Spinal cord (tissue), 10 donors: ENCODE measurements around the gene PKP4. TPM values are rescaled to one million over a fixed set of nuclear protein-coding genes. Genes with fewer than 3 reads are reported as not detected.

Experiments
- DNase-seq, 6 donors: peaks; one replicate each; pipeline versions ENCODE4 v3.0.0 to v3.0.0-alpha.2; 2013 to 2015; ENCODE audit warnings: low spot score in 6 of 6, low read depth in 4 of 6
- H3K27ac ChIP-seq: one replicate; pipeline ENCODE4 v1.5.1; 2013; ENCODE audit warnings: low read depth, low read length, control low read depth
- H3K27me3 ChIP-seq: one replicate; pipeline ENCODE4 v1.6.1; 2013; ENCODE audit warnings: low read length; ENCODE audit not compliant: control insufficient read depth, insufficient read depth
- H3K36me3 ChIP-seq: one replicate; pipeline ENCODE4 v1.6.1; 2013; ENCODE audit warnings: low read length; ENCODE audit not compliant: control insufficient read depth, insufficient read depth
- H3K4me1 ChIP-seq: one replicate; pipeline ENCODE4 v1.6.1; 2013; ENCODE audit warnings: low read length; ENCODE audit not compliant: control insufficient read depth, insufficient read depth
- H3K4me3 ChIP-seq: one replicate; pipeline ENCODE4 v1.5.1; 2013; ENCODE audit warnings: low read depth, low read length, control low read depth
- H3K9me3 ChIP-seq: one replicate; pipeline ENCODE4 v1.6.1; 2013; ENCODE audit warnings: low read length; ENCODE audit not compliant: control insufficient read depth, insufficient read depth
- WGBS: methylation state at CpG from one replicate; pipeline ENCODE4 v1.1.5; 2013; ENCODE audit warnings: missing lambda C conversion rate; ENCODE audit not compliant: insufficient coverage; 5-methylcytosine and 5-hydroxymethylcytosine counted together
- polyA plus RNA-seq, 2 donors: library from polyadenylated mRNA; unstranded; fragments of 120-200 nt; gene quantifications; one replicate each; pipeline ENCODE4 v1.2.1, GENCODE V29; 2013; ENCODE audit not compliant: insufficient read length in 2 of 2
- total RNA-seq, 2 donors: library from RNA; depleted of rRNA in 1 of 2; stranded (reverse); fragments of 120-200 nt in 1 of 2; fragments of >200 nt in 1 of 2; gene quantifications; one replicate each; pipeline versions ENCODE4 v1.2.3 to v1.2.4, GENCODE V29; 2013 to 2014
- donor health status: healthy.

PKP4 gene
- total and polyA plus RNA-seq, 4 donors: 98.6 to 135 (median 123) TPM

GRCh38 chr2:158573739-158574138 is 117.0 kb downstream of the PKP4 start:
- Histone ChIP-seq H3K36me3 (no peaks in the 10 kb centered on the region), H3K4me3 (no peak overlapping the region), H3K4me1 (no peaks in the 10 kb centered on the region), H3K9me3 (no peaks in the 10 kb centered on the region), H3K27me3 (no peaks in the 10 kb centered on the region), H3K27ac (no peak overlapping the region)
- no peak for DNase-seq
- 91% methylated on average over 1 of the region's 1 CpG for whole genome bisulfite sequencing

GRCh38 chr2:158575051-158575635 is 118.4 kb downstream of the PKP4 start:
- H3K9me3 ChIP-seq: no peaks in the 10 kb centered on the region
- H3K4me1 ChIP-seq: no peaks in the 10 kb centered on the region
- DNase-seq: no peak
- H3K36me3 ChIP-seq: no peaks in the 10 kb centered on the region
- H3K27me3 ChIP-seq: no peaks in the 10 kb centered on the region
- H3K27ac ChIP-seq: no peak overlapping the region
- WGBS: 100% methylated on average over 1 of the region's 2 CpGs
- H3K4me3 ChIP-seq: no peak overlapping the region

- no peaks in the 10 kb centered on the region for H3K36me3 ChIP-seq
- H3K4me3 ChIP-seq: no peak overlapping the region
- no peak overlapping the region for H3K27ac ChIP-seq
- peak in 1 of 6 donors; percentile 65 for DNase-seq
- H3K9me3 ChIP-seq: no peaks in the 10 kb centered on the region
- no peaks in the 10 kb centered on the region for H3K27me3 ChIP-seq
- no peaks in the 10 kb centered on the region for H3K4me1 ChIP-seq
- WGBS: 80% methylated on average over 1 of the region's 5 CpGs
Measured at GRCh38 chr2:158577141-158577540, 120.4 kb downstream of the PKP4 start.

- no peaks in the 10 kb centered on the region for H3K27me3 ChIP-seq
- H3K27ac ChIP-seq: no peak overlapping the region
- no CpG with 5 or more reads among the region's 1 CpG for WGBS
- H3K9me3 ChIP-seq: no peaks in the 10 kb centered on the region
- no peak overlapping the region for H3K4me3 ChIP-seq
- peaks cover under 1% of the 10 kb centered on the region for H3K36me3 ChIP-seq
- no peaks in the 10 kb centered on the region for H3K4me1 ChIP-seq
- DNase-seq: no peak
Measured at GRCh38 chr2:158578703-158579330, 122.1 kb downstream of the PKP4 start.

- Histone ChIP-seq H3K27me3 (no peaks in the 10 kb centered on the region), H3K27ac (no peak overlapping the region), H3K9me3 (no peaks in the 10 kb centered on the region), H3K4me3 (no peak overlapping the region), H3K4me1 (no peaks in the 10 kb centered on the region), H3K36me3 (peaks cover 3% of the 10 kb centered on the region)
- WGBS: 100% methylated on average over 2 of the region's 2 CpGs
- no peak for DNase-seq
Measured at GRCh38 chr2:158579928-158580327, 123.2 kb downstream of the PKP4 start.

- H3K9me3 ChIP-seq: no peaks in the 10 kb centered on the region
- no peaks in the 10 kb centered on the region for H3K4me1 ChIP-seq
- no peak overlapping the region for H3K4me3 ChIP-seq
- peaks cover 3% of the 10 kb centered on the region for H3K36me3 ChIP-seq
- no peak overlapping the region for H3K27ac ChIP-seq
- H3K27me3 ChIP-seq: no peaks in the 10 kb centered on the region
- 78% methylated on average over 2 of the region's 2 CpGs for WGBS
- peak in 1 of 6 donors; percentile 24 for DNase-seq
Measured at GRCh38 chr2:158580760-158581159, 124.0 kb downstream of the PKP4 start.

- H3K9me3 ChIP-seq: no peaks in the 10 kb centered on the region
- no peaks in the 10 kb centered on the region for H3K27me3 ChIP-seq
- no peak for DNase-seq
- H3K27ac ChIP-seq: no peak overlapping the region
- H3K4me1 ChIP-seq: no peaks in the 10 kb centered on the region
- H3K4me3 ChIP-seq: no peak overlapping the region
- H3K36me3 ChIP-seq: peaks cover 3% of the 10 kb centered on the region
- WGBS: no CpG with 5 or more reads among the region's 1 CpG
Measured at GRCh38 chr2:158582670-158583069, 125.9 kb downstream of the PKP4 start.

- WGBS: 97% methylated on average over 19 of the region's 19 CpGs
- DNase-seq: no peak
- Histone ChIP-seq H3K27ac (no peak overlapping the region), H3K27me3 (no peaks in the 10 kb centered on the region), H3K36me3 (peaks cover 3% of the 10 kb centered on the region), H3K4me3 (no peak overlapping the region), H3K9me3 (no peaks in the 10 kb centered on the region), H3K4me1 (no peaks in the 10 kb centered on the region)
Measured at GRCh38 chr2:158583923-158584322, 127.2 kb downstream of the PKP4 start.

- DNase-seq: peak in 1 of 6 donors; percentile 35
- Histone ChIP-seq H3K27me3 (no peaks in the 10 kb centered on the region), H3K27ac (no peak overlapping the region), H3K9me3 (no peaks in the 10 kb centered on the region), H3K4me1 (no peaks in the 10 kb centered on the region), H3K4me3 (no peak overlapping the region), H3K36me3 (peaks cover 3% of the 10 kb centered on the region)
- WGBS: no CpG with 5 or more reads among the region's 3 CpGs
Measured at GRCh38 chr2:158586491-158586890, 129.7 kb downstream of the PKP4 start.

- no peak overlapping the region for H3K27ac ChIP-seq
- no peak overlapping the region for H3K4me3 ChIP-seq
- no peaks in the 10 kb centered on the region for H3K36me3 ChIP-seq
- no peaks in the 10 kb centered on the region for H3K4me1 ChIP-seq
- 100% methylated on average over 2 of the region's 4 CpGs for WGBS
- H3K27me3 ChIP-seq: no peaks in the 10 kb centered on the region
- no peaks in the 10 kb centered on the region for H3K9me3 ChIP-seq
- DNase-seq: no peak
Measured at GRCh38 chr2:158589303-158589702, 132.6 kb downstream of the PKP4 start.
